BJ (cell line): Measurements from ENCODE around the gene EXOSC5. TPM values are rescaled to one million over a fixed set of nuclear protein-coding genes. Genes with fewer than 3 reads are reported as not detected.
"Not testable (repeated sequence)": the region's sequence is repeated elsewhere in the genome, so short reads cannot be mapped to it uniquely, and the experiment has no call there.

Experiments
- CTCF ChIA-PET: fragments of 350-600 bp; formaldehyde crosslinking; extraction: SDS; loops from one replicate; lab custom pipeline; 2021; ENCODE audit warnings: antibody characterized with exemption, inconsistent platforms; lab: Yijun Ruan, JAX
- POLR2A ChIA-PET: fragments of 300-600 bp; sonication (Branson Sonifier 250); formaldehyde crosslinking; extraction: SDS; loops from one replicate; lab custom pipeline; 2021; ENCODE audit warnings: antibody characterized with exemption; lab: Charles Lee
- DNase-seq: peaks from one replicate; pipeline ENCODE4 v3.0.0-alpha.2; 2011; ENCODE audit warnings: low read depth
- H3K27me3 ChIP-seq: 2 replicates; pipeline ENCODE4 v1.6.0; 2011; ENCODE audit warnings: low read length; ENCODE audit not compliant: control insufficient read depth, insufficient read depth
- H3K36me3 ChIP-seq: 2 replicates; pipeline ENCODE4 v1.5.1; 2011; ENCODE audit warnings: low read length; ENCODE audit not compliant: control insufficient read depth, insufficient read depth
- H3K4me3 ChIP-seq: 2 replicates; pipeline ENCODE4 v1.5.1; 2011; ENCODE audit warnings: low read depth, mild to moderate bottlenecking, control low read depth, low read length
- CTCF ChIP-seq: IDR thresholded peaks from 2 replicates; pipeline ENCODE4 v1.5.1; 2011; ENCODE audit warnings: low read depth, mild to moderate bottlenecking, control low read depth, inconsistent platforms, low read length, moderate library complexity; ENCODE audit not compliant: insufficient read depth
- polyA plus RNA-seq: library from polyadenylated mRNA; depleted of rRNA; stranded (reverse); fragments of >200 nt; gene quantifications from 2 replicates; pipeline ENCODE4 v1.2.3, GENCODE V29; 2011

The EXOSC5 gene
- polyA plus RNA-seq, 1 experiment, result 24.7 TPM

DNA sequence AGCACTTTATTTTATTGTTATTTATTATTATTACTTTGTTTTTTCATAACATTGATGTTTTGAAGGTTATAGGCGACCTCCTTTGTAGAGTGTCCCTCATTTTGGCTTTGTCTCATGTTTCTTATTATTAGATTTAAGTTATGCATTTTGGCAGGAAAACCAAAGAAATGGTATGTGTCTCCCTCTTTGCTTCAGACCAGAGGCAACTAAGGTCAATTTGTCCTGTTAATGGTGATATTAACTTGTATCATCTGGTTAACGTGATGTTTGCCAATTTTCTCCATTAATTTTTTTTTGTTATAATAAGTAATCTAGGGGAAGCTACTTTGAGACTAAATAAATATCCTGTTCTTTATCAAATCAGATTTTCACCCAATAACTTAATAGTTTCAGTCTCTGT, 24.7 kb downstream of the EXOSC5 start:
- H3K27me3 ChIP-seq, result no peaks in the 10 kb centered on the region
- H3K36me3 ChIP-seq, result no peaks in the 10 kb centered on the region; the same call in 1 of the 2 replicates
- DNase-seq, result no peak
- no peak overlapping the region for H3K4me3 ChIP-seq
- POLR2A ChIA-PET, result interaction anchor here (0.6 kb wide), 1 partner anchor 8 kb away, joined by 3 read pairs; no protein-coding TSS in a partner anchor
- no peak for TF ChIP-seq CTCF
- CTCF ChIA-PET, result no interaction called here

GRCh38 chr19:41371541-41371940, 25.6 kb downstream of the EXOSC5 start:
- TF ChIP-seq CTCF, result no peak
- no peaks in the 10 kb centered on the region for H3K27me3 ChIP-seq
- no peak for DNase-seq
- ChIA-PET CTCF (no interaction called here), POLR2A (no interaction called here)
- no peak overlapping the region for H3K4me3 ChIP-seq
- no peaks in the 10 kb centered on the region; the same call in 1 of the 2 replicates for H3K36me3 ChIP-seq

DNA sequence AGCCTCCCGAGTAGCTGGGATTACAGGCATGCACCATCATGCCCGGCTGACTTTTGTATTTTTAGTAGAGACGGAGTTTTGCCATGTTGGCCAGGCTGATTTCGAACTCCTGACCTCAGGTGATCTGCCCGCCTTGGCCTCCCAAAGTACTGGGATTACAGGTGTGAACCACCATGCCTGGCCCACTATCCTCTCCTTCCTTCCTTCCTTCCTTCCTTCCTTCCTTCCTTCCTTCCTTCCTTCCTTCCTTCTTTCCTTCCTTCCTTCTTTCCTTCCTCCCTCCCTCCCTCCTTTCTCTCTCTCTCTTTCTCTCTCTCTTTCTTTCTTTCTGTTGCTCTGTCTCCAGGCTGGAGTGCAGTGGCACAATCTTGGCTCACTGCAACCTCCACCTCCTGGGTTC, 26.0 kb downstream of the EXOSC5 start:
- H3K4me3 ChIP-seq, POLR2A ChIA-PET, CTCF ChIA-PET, H3K36me3 ChIP-seq, DNase-seq, H3K27me3 ChIP-seq: not testable (repeated sequence)

DNA sequence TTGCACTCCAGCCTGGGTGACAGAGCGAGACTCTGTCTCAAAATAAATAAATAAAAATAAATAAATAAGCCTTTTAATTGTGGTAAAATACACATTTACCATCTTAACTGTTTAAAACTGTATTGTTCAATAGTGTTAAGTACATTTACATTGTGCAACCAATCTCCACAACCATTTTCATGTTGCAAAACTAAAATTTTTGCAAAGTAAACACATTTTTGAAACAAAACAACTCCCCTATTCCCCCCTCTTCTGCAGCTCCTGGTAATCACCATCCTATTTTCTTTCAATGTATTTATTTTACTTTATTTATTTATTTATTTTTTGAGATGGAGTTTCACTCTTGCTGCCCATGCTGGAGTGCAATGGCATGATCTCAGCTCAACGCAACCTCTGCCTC, 27.4 kb downstream of the EXOSC5 start:
- Histone ChIP-seq H3K27me3 (no peaks in the 10 kb centered on the region), H3K4me3 (no peak overlapping the region), H3K36me3 (no peaks in the 10 kb centered on the region; the same call in 1 of the 2 replicates)
- DNase-seq, result no peak
- ChIA-PET POLR2A (no interaction called here), CTCF (interaction anchor here (1.6 kb wide), 1 partner anchor 75 kb away, joined by 4 read pairs; no protein-coding TSS in a partner anchor)
- TF ChIP-seq CTCF, result no peak

DNA sequence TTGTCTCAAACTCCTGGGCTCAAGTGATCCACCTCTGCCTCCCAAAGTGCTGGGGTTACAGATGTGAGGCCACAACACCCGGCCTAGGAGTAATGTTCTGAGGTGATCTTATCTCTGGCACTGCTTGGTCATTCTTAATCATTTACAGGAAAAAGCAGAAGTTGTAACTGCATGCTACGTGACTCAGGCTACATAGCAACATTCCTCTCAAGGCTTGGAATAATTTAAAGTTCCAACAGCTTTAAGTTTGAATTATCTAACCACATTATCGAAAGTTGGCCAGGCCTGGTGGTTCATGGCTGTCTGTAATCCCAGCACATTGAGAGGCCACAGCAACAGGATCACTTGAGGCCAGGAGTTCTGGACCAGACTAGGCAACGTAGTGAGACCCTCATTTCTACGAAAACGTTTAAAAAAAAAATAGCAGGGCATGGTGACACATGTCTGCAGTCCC, 29.3 kb downstream of the EXOSC5 start:
- ChIA-PET CTCF (interaction anchor here (0.7 to 1.3 kb wide), 3 partner anchors 9 to 193 kb away, joined by 3 read pairs; partner anchors contain the start of gene TMEM91), POLR2A (no interaction called here)
- Histone ChIP-seq H3K4me3 (no peak overlapping the region), H3K36me3 (no peaks in the 10 kb centered on the region), H3K27me3 (no peaks in the 10 kb centered on the region)
- TF ChIP-seq CTCF, result no peak
- DNase-seq, result peak; percentile 91

GRCh38 chr19:41366089-41366488, 31.1 kb downstream of the EXOSC5 start:
- no peak overlapping the region for H3K4me3 ChIP-seq
- POLR2A ChIA-PET, result interaction anchor here (0.5 to 0.7 kb wide), 2 partner anchors 14 to 664 kb away, joined by 9 to 13 read pairs; no protein-coding TSS in a partner anchor
- CTCF ChIA-PET, result interaction anchor here (0.8 to 1.5 kb wide), 2 partner anchors 14 to 20 kb away, joined by 3 to 8 read pairs; no protein-coding TSS in a partner anchor
- no peak for DNase-seq
- H3K27me3 ChIP-seq, result no peaks in the 10 kb centered on the region
- TF ChIP-seq CTCF, result no peak
- no peaks in the 10 kb centered on the region for H3K36me3 ChIP-seq
